Epidermal melanocyte (primary cell): ENCODE results near the gene RABGAP1.

Experiments
- DNase-seq: peaks from one replicate; pipeline ENCODE4 v3.0.0; 2011; ENCODE audit warnings: low spot score; ENCODE audit not compliant: insufficient read length

The RABGAP1 gene

GRCh38 chr9:123109540-123110279 lies 168.9 kb downstream of the RABGAP1 start:
- DNase-seq: no peak

GRCh38 chr9:123111427-123112014 lies 170.7 kb downstream of the RABGAP1 start:
- no peak for DNase-seq

GRCh38 chr9:123112015-123112975 lies 171.5 kb downstream of the RABGAP1 start:
- peak; percentile 26 for DNase-seq

DNA sequence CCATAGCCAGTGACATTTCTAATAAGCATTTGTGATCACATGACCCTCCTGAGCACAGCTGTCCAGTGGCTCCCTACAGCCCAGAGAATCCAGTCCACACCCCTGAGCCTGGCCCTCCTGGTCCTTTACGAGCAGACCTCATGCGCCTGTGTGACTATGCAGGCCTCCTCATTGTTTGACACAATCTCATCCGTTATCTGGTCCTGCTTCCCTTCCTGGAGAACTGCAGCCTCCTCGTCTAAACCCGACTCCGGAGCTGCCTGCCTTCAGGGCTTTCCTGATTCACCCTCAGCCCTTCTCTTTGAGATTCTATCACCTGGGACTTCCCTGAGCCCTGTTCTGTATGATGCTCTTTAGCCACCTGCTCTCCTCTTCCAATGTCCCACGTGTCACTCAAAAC lies 172.4 kb downstream of the RABGAP1 start:
- no peak for DNase-seq

GRCh38 chr9:123115146-123115913 lies 174.5 kb downstream of the RABGAP1 start:
- DNase-seq: no peak

DNA sequence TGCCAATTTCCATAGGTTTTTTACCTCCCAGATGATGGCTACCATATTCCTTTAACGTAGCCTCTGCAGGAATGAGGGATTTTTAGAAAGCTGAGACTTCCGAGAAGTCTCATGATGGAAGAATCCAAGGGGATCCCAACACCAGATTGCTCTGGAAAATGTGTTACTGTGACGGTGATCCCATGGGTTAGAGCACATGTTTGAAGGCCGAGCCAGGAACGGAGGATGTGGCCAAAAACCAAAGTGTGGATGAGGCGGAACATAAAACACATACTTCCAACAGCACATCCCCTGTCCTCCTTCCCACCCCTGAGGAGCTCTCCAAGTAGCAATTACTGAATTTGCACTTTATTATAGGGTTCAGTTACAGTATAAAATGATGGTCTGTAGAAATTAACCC lies 175.2 kb downstream of the RABGAP1 start:
- no peak for DNase-seq

GRCh38 chr9:123119566-123119965 lies 178.7 kb downstream of the RABGAP1 start:
- no peak for DNase-seq

DNA sequence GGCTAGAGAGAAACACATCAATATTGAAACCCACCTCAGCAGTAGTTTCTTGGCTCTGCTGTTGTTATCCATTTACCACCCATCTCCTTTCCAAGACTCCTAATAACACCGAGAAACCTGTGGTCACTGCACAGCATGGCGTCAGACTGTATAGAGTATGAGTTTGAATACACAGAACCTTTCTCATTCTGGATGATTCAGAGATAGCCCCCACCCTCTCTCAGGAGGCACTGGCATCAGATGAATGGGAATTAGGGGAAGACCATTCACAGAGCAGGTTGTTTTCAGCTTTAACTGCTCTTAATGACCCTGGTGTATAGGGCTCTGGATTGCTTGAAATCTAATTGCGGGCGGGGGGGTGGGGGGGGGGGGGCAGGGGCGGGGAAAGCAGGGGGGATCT lies 179.3 kb downstream of the RABGAP1 start:
- DNase-seq: no peak

- DNase-seq: no peak
Observed at GRCh38 chr9:123120953-123121352, 180.1 kb downstream of the RABGAP1 start.

GRCh38 chr9:123121457-123121856 lies 180.6 kb downstream of the RABGAP1 start:
- no peak for DNase-seq

DNA sequence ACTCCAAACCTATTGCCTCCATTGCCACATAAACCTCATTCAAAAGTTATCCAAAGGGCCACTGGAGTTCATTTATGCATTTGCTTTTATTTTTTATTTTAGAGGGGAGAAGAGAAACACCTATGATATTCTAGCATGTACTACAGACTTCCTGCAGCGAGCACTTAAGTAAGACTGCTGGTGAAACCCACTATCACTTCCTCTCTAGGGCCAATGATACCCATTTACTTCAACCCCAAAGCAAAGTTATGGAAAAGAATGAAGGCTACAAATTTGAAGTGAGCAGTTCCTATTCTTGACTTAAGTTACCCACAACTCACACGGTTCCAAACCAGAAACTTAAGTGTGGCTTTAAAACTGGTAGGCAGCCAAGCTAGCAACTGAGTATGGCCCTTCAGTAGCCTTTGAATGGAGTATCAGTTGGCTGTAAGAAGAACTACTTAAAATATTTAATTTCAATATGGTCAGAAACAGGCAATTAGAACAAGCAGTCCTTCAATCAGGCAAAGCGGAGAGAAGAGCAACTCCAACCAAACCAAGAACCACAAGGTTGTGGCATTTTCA lies 186.8 kb downstream of the RABGAP1 start:
- DNase-seq: no peak

DNA sequence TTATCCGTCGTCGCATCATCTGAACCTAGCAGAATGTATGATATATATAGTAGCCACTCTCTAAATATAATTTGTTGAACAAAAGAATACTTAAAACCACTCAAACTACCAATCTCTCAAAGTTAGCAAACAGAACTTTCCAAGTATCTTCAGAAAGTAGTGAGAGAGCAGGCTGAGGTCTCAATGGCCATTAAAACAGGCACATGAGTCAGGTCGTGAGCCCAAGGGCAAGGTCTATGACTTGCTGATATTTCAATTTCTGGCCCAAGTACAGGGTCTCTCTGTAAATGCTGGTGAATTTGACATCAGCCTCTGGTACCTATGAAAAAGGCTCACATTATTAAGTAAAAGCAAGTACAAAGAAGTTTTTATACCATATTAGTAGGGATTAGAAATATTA lies 187.8 kb downstream of the RABGAP1 start:
- DNase-seq: no peak

DNA sequence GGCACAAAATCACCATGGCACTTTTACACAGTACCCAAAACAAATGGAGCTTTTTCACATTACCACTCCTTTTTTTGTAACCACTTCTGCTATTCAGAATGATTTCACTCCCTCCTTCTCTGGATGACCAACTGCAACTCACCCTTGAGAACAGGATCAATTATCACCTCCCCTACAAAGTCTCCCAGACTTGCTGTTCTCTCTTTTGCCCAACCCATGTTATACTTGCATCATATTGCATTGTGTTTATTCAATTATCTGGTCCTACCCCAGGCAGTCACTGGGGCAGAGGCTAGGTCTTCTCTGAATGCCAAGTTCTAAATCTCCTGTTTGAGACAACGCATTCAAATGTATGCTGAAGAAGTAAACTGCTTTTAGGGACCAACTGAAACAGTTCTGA lies 188.6 kb downstream of the RABGAP1 start:
- DNase-seq: no peak

- no peak for DNase-seq
Observed at GRCh38 chr9:123131258-123131657, 190.4 kb downstream of the RABGAP1 start.

DNA sequence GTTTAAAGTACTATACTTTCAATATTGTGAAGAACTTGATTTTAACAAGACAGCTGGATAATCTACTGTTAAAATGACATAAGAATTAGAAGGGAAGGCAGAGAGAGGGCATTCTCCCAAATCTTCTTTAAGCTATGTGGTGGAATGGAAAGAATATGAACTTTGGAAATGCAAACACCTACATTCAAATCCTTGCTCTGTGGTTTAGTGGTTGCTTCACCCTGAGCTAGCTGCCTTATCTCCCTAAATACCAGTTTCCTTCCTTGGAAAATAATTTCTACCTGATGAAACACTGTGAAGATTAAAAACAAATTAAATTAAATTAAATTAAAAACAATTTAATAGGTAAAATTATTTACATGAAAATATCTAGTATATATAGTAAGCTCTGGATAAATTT lies 191.2 kb downstream of the RABGAP1 start:
- DNase-seq: no peak

GRCh38 chr9:123132696-123133095 lies 191.9 kb downstream of the RABGAP1 start:
- DNase-seq: no peak

- DNase-seq: no peak
Observed at GRCh38 chr9:123135430-123135829, 194.6 kb downstream of the RABGAP1 start.

DNA sequence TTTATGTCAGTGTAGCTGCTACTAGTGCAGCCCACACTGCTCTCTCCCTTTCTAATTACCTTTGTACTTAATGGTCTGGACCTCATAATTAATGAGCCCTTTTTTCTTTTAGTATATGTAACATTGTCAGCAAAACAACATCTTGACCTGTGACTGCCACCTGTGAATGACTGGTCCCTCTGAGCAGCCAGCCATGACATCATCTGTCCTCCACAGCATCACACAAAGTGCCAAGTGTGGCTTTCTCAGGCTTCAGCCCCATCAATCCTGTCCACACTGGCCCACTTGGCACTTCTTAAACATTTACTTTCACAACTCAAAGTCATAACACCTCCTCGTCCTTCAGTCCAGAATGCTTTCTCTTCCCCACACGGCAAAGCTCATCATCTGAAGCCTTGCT lies 197.3 kb downstream of the RABGAP1 start:
- DNase-seq: no peak

DNA sequence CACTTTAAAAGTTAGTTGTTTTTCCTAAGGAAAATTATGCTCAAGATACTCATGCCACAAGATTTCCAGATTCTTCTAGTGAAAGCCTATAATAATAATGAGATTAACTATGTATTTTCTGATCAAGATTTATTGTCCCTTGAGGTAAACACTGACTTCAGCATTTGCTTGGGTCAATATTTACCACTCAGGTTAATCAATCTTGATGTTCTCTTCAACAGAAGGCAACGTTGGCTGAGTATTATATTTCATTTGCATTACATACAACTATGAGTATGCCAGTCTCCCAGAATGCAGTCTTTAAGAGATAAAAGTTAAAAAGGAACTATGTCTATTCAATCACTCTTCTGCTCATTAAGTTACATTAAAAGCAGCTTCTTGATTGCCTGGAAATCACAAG lies 208.2 kb downstream of the RABGAP1 start:
- DNase-seq: no peak

DNA sequence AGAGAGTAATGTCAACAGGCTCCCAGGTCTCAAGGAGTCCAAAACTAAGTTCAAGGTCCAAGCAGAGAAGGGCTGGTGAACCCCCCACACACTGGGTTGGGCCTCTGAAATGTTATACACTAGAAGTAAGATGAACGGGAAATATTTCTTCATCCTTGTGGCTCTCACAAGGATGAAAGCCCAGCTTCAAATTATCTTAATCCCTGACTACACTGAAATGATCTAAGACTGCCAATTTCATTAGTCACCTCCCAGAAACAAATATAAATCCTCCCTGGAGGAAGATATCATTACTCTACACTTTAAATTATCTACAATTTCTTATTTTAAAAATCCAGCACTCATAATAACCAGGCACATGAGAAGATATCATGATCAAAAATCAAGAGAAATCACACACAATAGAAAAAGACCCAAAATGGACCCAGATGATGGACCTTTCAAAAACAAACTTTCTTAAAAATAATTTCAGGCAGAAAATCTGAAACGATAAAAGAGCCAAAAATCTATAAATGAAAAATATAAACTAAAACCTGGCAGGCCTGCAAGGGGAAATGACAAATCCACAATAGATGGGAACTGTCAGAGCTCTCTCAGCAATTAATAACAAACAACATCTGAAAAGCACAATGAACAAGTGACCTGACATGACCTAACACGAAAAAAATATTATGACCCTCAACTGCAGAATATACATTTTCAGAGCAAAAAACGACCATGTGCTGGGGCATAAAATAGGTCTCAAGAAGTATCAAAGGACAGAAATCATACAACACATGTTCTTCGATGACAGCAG lies 210.1 kb downstream of the RABGAP1 start:
- DNase-seq: no peak
